Transverse colon (tissue), 4 donors: ENCODE measurements around the gene IL17RB. TPM values are rescaled to one million over a fixed set of nuclear protein-coding genes. Genes with fewer than 3 reads are reported as not detected.

ENCODE experiments used
- DNase-seq: peaks from one replicate; pipeline ENCODE4 v3.0.0-alpha.2; 2019
- H3K27ac ChIP-seq, 4 donors: fragments of 200-600 bp; sonication (generic); 2 replicates each; pipeline ENCODE4 v1.5.1; 2016 to 2018; ENCODE audit warnings: inconsistent platforms in 4 of 4
- H3K27me3 ChIP-seq: fragments of 200-600 bp; sonication (generic); 2 replicates; pipeline ENCODE4 v1.5.1; 2017; ENCODE audit warnings: inconsistent platforms
- H3K36me3 ChIP-seq, 4 donors: fragments of 200-600 bp; sonication (generic); 2 replicates each; pipeline ENCODE4 v1.5.1; 2017 to 2019; ENCODE audit warnings: inconsistent platforms in 4 of 4
- H3K4me1 ChIP-seq, 4 donors: fragments of 200-600 bp; sonication (generic); 2 replicates each; pipeline ENCODE4 v1.5.1; 2017 to 2020; ENCODE audit warnings: inconsistent platforms in 4 of 4
- H3K4me3 ChIP-seq, 4 donors: fragments of 200-600 bp; sonication (generic); 1 replicate in 1 of 4; 2 replicates in 3 of 4; pipeline versions ENCODE4 v1.5.1 to v1.6.1; 2017 to 2019; ENCODE audit warnings: inconsistent platforms in 4 of 4
- H3K9me3 ChIP-seq, 2 donors: fragments of 200-600 bp; sonication (generic); 2 replicates each; pipeline ENCODE4 v1.5.1; 2017 to 2019; ENCODE audit warnings: inconsistent platforms in 2 of 2
- CTCF ChIP-seq, 5 experiments: fragments of 200-600 bp in 3 of 5; fragments of 450-650 bp in 2 of 5; sonication (generic) in 3 of 5; IDR thresholded peaks; 1 replicate in 2 of 5; 2 replicates in 3 of 5; pipeline ENCODE4 v1.5.1; 2016 to 2017; ENCODE audit warnings: antibody characterized with exemption in 5 of 5, inconsistent platforms in 3 of 5, mild to moderate bottlenecking in 2 of 5, moderate library complexity in 1 of 5
- EP300 ChIP-seq: sonication (generic); formaldehyde crosslinking; IDR thresholded peaks from one replicate; pipeline ENCODE4 v1.6.1; 2017; ENCODE audit warnings: antibody characterized with exemption, low read depth
- POLR2A ChIP-seq: fragments of 450-650 bp; IDR thresholded peaks from one replicate; pipeline ENCODE4 v1.6.1; 2016; ENCODE audit warnings: antibody characterized with exemption, mild to moderate bottlenecking, moderate library complexity
- POLR2AphosphoS5 ChIP-seq, 3 donors: sonication (generic); formaldehyde crosslinking; IDR thresholded peaks; one replicate each; pipeline ENCODE4 v1.6.1; 2016; ENCODE audit warnings: antibody characterized with exemption in 3 of 3
- WGBS, 2 donors: methylation state at CpG; one replicate each; pipeline ENCODE4 v1.1.5; 2018; ENCODE audit warnings: low coverage in 1 of 2; 5-methylcytosine and 5-hydroxymethylcytosine counted together
- in situ Hi-C, 4 donors: fragments of 200-750 bp; cut with MboI; loops; one replicate each; pipeline versions ENCODE4 v1.15.0 to v1.15.1; 2017; ENCODE audit warnings: low sequenced_read_pairs in 3 of 4, low pct_ligation_motif_present in 1 of 4, low pct_unique_long_range_greater_than_20kb in 1 of 4
- intact Hi-C: fragments of 100-400 bp; cut with DNase I; formaldehyde crosslinking; loops from one replicate; pipeline ENCODE4 v1.15.1; 2023; ENCODE audit warnings: low total_unique reads
- total RNA-seq, 4 donors: library from RNA; depleted of rRNA; stranded (reverse); fragments of >200 nt; gene quantifications; one replicate each; pipeline ENCODE4 v1.1.0, GENCODE V29; 2016

The IL17RB gene
- total RNA-seq, 4 donors from 2014 or later: 26.0 to 36.5 (median 32.8) TPM; not detected in 1

GRCh38 chr3:53817211-53817610 lies 29.2 kb upstream of the IL17RB start:
- in situ Hi-C loops: no loop called here
- no peak for DNase-seq
- H3K9me3 ChIP-seq: no peaks in the 10 kb centered on the region
- no peak overlapping the region for H3K27ac ChIP-seq
- WGBS, 2 donors: 89% methylated on average over 6 of the region's 6 CpGs; no CpG with 5 or more reads in 1 of the 2 donors
- TF ChIP-seq POLR2A: no peak
- no peak for TF ChIP-seq EP300
- no peak for TF ChIP-seq POLR2AphosphoS5 (IDR thresholded peaks at IDR 0.05)
- TF ChIP-seq CTCF (IDR thresholded peaks at IDR 0.05): no peak
- peaks cover 0 to 4% (median 0%) of the 10 kb centered on the region in 4 donors for H3K36me3 ChIP-seq
- H3K27me3 ChIP-seq: no peaks in the 10 kb centered on the region
- H3K4me3 ChIP-seq: no peak overlapping the region
- H3K4me1 ChIP-seq: no peaks in the 10 kb centered on the region
- intact Hi-C loops: no loop called here

GRCh38 chr3:53817809-53818208 lies 28.6 kb upstream of the IL17RB start:
- in situ Hi-C loops: no loop called here
- no peak overlapping the region for H3K27ac ChIP-seq
- peaks cover 0 to 4% (median 0%) of the 10 kb centered on the region in 4 donors for H3K36me3 ChIP-seq
- no peak overlapping the region for H3K4me3 ChIP-seq
- no peaks in the 10 kb centered on the region for H3K27me3 ChIP-seq
- WGBS, 2 donors: 88% methylated on average over 17 of the region's 17 CpGs; no CpG with 5 or more reads in 1 of the 2 donors
- no peak for DNase-seq
- H3K4me1 ChIP-seq: no peaks in the 10 kb centered on the region
- H3K9me3 ChIP-seq: no peaks in the 10 kb centered on the region
- TF ChIP-seq POLR2A: no peak
- no peak for TF ChIP-seq CTCF (IDR thresholded peaks at IDR 0.05)
- no peak for TF ChIP-seq EP300
- no peak for TF ChIP-seq POLR2AphosphoS5 (IDR thresholded peaks at IDR 0.05)
- intact Hi-C loops: no loop called here

- no peaks in the 10 kb centered on the region for H3K4me1 ChIP-seq
- in situ Hi-C loops (no loop called here), intact Hi-C loops (no loop called here)
- no peak for DNase-seq
- WGBS, 2 donors: 86 to 100% methylated on average over 2 to 13 of the region's 14 CpGs
- no peaks in the 10 kb centered on the region for H3K9me3 ChIP-seq
- H3K4me3 ChIP-seq: no peak overlapping the region
- H3K36me3 ChIP-seq: peaks cover 0 to 4% (median 0%) of the 10 kb centered on the region in 4 donors
- TF ChIP-seq EP300: no peak
- TF ChIP-seq POLR2A: no peak
- TF ChIP-seq POLR2AphosphoS5 (IDR thresholded peaks at IDR 0.05): no peak
- no peak for TF ChIP-seq CTCF (IDR thresholded peaks at IDR 0.05)
- no peaks in the 10 kb centered on the region for H3K27me3 ChIP-seq
- no peak overlapping the region for H3K27ac ChIP-seq
Observed at GRCh38 chr3:53818221-53819162, 27.9 kb upstream of the IL17RB start.

GRCh38 chr3:53819163-53819868 lies 27.1 kb upstream of the IL17RB start:
- H3K27me3 ChIP-seq: no peaks in the 10 kb centered on the region
- intact Hi-C loops (no loop called here), in situ Hi-C loops (no loop called here)
- no peak for DNase-seq
- WGBS, 2 donors: 90% methylated on average over 14 of the region's 14 CpGs; no CpG with 5 or more reads in 1 of the 2 donors
- no peaks in the 10 kb centered on the region for H3K4me1 ChIP-seq
- H3K36me3 ChIP-seq: peaks cover 0 to 4% (median 0%) of the 10 kb centered on the region in 4 donors
- no peak for TF ChIP-seq POLR2AphosphoS5 (IDR thresholded peaks at IDR 0.05)
- no peak for TF ChIP-seq CTCF (IDR thresholded peaks at IDR 0.05)
- H3K4me3 ChIP-seq: no peak overlapping the region
- no peak overlapping the region for H3K27ac ChIP-seq
- H3K9me3 ChIP-seq: no peaks in the 10 kb centered on the region
